HG03342 (cell line): ENCODE data around the gene EPHA4.

ENCODE experiments used
- ATAC-seq: cut with Tn5 transposase; IDR thresholded peaks from one replicate; pipeline ENCODE4 v1.9.1; 2021; ENCODE audit warnings: mild to moderate bottlenecking, moderate library complexity; ENCODE audit not compliant: unreplicated experiment

The EPHA4 gene

DNA sequence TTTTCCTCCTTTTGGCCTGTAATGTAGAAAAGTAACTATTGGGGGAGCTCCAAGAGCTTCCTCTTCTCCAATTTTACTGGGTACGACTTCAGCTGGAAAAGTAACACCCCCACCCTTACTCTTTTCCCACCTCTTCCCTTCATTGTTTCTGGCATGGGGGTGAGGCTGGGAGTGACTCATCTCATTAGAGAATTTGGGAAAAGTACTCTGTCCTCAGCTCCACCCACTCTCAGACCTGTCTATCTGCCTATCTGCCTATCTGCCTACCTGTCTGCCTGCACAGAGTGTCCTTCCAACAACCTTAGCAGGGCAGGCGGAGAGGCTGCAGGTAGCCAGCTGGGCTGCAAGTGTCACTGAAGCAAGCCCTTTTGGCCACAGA is 93.6 kb downstream of the EPHA4 start:
- no peak for ATAC-seq

- no peak for ATAC-seq
Observed at GRCh38 chr2:221477714-221478484, 94.2 kb downstream of the EPHA4 start.

DNA sequence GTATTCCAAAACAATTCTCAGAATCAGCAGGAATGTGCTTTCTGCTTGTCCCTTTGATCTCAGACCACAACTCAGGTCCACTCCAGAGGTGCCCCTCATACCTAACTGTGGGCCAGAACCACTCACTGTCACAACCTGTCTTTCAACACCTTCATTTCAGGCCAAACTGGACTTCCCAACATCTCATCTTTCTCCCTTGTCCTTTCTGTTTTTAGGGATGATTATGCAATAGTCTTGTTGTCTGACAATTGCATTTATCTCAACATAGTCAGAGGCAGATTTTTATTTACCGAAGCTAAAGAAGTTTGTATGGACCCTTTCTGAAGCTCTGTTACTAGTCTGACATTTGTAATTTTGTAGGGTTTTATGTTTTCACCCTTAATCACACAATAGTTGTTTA is 95.9 kb downstream of the EPHA4 start:
- ATAC-seq = no peak

DNA sequence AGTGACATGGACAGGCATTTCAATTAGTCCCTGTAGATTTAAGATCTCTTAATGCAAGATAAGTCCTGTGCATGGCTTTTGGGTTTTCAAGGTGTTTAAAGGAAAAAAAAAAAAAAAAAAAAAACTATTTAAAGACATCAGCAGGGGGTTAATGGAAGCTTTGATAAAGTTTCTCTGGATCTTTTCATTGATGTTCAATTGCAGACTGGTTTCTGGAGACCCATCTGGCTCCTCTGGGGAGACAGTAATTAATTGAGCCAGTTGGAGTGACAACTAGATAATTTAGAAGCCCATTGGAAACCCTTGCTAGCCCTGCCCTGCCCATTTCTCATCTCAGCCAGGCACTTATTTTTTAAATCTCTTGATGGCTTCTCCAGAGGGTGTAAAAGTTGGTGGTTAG is 98.7 kb downstream of the EPHA4 start:
- ATAC-seq = no peak

- ATAC-seq = no peak
Observed at GRCh38 chr2:221468317-221468716, 103.8 kb downstream of the EPHA4 start.

DNA sequence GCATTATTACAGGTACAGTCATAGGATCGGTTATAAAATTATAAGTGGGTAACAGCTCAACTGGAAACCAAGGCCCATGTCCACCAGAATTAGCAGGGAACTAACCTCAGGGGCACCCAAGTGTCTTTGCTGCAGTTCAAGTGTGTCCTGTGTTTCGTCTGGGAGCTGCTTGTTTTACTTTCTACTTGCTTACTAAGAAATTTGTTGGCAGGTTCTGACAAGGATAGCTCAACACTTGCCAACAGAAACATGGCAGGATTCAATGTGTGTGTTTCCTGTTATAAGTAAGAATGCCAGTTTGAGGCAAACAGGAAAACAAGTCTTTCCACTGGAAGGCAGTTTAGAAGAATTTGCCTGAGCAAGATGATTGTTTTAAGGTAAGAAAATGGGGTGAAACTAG is 104.5 kb downstream of the EPHA4 start:
- ATAC-seq = no peak

- no peak for ATAC-seq
Observed at GRCh38 chr2:221466744-221467143, 105.4 kb downstream of the EPHA4 start.

DNA sequence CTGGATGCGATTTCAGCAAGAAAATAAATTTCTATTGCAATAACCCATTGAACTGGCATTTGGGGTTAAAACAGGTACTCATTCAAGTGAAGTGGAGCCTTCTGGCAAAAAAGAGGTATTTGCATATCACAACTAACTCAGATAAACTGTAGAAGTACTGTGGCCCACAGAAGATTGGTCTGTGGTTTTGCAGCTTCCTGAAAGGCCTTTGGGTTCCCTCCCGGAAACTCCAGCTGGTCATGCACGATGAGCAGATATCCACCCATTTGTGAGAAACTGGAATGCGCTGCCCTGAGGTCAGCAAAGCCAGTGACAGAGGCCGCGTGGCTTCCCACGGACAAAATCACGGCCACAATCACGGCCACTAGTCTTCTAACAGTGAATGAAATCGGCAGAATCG is 106.3 kb downstream of the EPHA4 start:
- peak; percentile 59 for ATAC-seq

DNA sequence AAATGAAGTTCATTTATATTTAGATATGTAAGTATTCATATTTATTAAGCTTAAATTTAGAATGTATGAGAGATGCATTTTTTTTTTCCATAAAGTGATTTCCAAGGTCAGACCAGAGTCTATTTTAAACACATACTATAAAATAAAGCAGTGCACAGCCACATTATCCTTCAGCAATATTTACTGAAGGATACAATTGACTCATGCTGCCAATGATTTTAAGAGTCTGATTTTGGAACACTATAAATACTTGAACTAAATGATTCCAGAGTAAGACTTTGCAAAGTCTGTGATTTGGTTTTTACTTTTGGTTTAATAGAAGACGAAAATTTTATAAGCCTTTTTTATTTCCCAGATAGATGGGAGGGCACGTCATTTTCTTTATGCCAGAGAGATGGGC is 107.1 kb downstream of the EPHA4 start:
- no peak for ATAC-seq

DNA sequence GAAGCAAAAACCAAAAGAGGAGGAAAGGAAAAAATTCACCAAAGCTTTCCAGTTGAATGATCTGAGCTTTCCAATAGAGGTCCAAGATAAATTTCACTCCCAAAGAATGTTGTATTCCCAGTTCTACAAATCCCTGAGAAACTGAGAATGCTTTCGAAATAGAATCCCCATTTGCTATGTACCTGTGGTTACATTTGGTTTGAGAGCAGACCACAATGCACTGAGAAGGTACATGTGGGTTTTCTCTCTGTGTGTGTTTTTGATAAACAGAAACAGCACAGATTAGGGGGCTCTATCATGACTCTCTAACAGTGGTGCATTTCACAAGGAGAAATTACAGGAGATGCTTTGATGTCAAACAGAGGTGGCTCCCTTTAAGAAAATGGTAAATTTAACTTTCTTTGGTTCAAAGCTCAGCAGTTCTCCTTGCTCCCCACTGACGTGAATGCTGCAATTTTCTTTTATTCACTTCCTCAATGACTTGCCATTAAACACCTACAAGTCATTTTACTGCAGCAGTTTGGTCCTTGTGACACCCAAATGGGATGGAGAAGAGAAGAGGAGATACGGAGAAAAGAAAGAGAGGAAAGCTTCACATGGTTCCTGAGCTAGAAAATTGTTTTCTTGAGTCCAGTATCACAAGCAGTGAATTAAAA is 108.7 kb downstream of the EPHA4 start:
- ATAC-seq = no peak

GRCh38 chr2:221461901-221462300 is 110.2 kb downstream of the EPHA4 start:
- no peak for ATAC-seq

DNA sequence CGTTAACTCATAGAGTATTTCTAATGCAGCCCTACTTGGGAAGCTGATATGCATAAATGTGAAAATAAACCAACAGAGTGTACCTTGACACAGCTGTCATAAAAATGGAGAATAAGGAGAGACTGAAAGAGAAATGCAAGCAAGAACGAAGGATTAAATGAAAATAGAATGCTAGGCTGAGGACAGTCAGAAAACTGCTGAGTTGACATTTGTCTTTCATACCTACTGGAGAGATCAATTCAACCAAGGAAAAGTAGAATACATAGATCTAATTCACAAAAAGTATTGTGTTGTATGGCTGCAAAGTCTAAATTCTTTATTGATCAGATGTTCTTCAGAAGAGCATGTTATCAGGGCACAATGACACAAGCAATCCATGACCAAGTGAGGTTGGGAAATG is 112.0 kb downstream of the EPHA4 start:
- ATAC-seq = no peak

- no peak for ATAC-seq
Observed at GRCh38 chr2:221458578-221458977, 113.5 kb downstream of the EPHA4 start.

- ATAC-seq = no peak
Observed at GRCh38 chr2:221455214-221455613, 116.9 kb downstream of the EPHA4 start.

- ATAC-seq = no peak
Observed at GRCh38 chr2:221454459-221455105, 117.5 kb downstream of the EPHA4 start.

- ATAC-seq = no peak
Observed at GRCh38 chr2:221451862-221452788, 120.0 kb downstream of the EPHA4 start.

DNA sequence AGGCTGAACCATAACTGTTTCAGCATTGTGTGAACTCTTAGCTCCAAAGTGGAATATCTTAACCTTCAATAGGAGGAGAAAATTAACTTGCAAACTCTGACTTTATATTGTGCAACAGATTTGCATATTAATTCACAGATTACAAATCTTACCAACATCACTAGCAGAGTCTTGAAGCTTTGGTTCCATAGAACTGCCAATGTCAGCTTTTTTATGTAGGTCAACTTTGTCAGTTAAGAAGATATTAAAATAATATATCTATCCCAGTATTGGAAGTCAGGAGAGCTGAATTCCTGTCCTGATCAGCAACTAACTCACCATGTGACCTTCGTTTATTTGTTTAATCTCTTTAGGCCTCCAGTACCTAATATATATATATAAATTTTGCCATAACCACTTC is 121.8 kb downstream of the EPHA4 start:
- no peak for ATAC-seq

DNA sequence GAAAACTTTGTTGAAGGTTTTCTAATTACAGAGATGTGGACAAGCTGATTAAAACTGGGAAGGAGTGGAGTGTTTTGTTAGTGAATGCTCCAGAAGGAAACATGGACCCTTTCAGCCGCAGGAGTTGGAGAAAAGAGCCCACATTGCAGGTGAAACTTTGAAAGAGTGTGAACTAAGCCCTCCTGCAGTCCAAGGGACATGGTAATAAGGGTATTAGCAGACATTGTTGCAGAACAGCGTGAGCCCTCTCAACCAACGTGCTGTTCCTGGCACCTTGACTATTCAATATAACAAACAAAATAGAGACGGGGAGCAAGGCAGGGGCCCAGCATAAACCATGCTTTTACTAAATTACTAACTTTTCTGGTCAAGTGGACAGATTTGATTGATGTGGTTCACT is 122.7 kb downstream of the EPHA4 start:
- ATAC-seq = no peak

DNA sequence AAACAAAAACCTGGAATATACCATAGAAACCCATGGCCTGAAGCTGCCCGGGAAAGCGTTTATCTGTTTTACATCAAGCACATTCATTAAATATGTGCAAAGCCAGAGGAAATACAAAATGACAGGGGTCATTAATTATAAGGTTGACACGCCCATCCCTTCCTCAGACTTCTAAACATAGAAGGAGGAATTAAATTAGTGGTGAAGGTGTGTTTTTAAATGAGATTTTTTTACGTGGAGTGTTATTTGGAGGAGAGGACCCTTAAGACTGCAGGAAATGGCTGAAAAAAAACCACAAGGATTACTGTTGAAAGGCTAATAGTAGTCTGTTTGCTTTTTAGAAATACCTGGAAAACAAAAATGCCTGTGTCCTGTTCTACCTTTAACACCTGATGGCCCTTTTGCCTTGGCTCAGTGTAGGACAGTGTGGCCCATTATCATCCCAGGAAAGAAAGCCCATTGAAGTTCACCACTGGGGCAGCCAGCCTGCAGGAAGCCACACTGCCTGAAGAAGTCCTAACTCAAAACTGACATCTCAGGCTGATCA is 123.2 kb downstream of the EPHA4 start:
- ATAC-seq = no peak

DNA sequence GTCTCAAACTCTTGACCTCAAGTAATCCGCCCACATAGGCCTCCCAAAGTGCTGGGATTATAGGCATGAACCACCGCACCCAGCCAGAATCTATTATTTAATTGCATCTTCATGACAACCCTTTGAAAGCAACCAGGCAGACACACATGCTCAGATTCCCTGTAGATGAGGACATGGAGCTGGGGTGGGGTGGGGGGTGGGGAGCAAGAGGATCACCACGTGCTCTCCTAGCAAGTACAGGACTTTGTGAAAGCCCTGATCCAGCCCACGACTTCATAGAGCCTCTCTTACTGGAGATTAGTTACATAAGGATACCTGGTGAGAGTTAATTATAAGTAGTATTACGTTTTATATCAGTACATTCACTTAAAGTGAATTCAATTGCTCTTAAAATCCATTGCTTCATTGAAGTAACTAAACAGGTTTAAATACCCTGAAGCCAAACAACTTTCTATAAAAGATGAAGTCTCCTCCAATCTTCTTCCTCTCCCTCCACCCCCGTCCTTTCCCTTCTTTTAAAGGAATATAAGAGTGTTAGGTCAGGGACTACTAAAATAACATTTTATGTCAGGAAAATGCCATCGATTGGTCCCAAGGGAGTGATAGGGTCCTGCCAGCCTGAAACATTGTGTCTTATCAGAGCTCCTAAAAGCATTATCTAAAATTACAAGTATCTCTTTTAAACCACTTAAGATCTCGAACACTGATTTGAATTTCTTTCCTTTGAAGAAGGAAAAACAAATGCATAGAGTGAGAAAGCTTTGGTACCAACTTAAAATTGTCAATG is 123.9 kb downstream of the EPHA4 start:
- ATAC-seq = no peak
